Neural crest cell (in vitro differentiated cells): ENCODE results near the gene NKTR. TPM values are rescaled to one million over a fixed set of nuclear protein-coding genes. Genes with fewer than 3 reads are reported as not detected.

Experiments used
- DNase-seq: peaks from one replicate; pipeline ENCODE4 v3.0.0; 2021; ENCODE audit warnings: low read depth, mixed read lengths, low spot score
- H3K27ac Mint-ChIP-seq: one replicate; pipeline ENCODE4 v1.8.0; 2021; ENCODE audit warnings: mild to moderate bottlenecking, mixed read lengths; ENCODE audit not compliant: unreplicated experiment
- H3K27me3 Mint-ChIP-seq: 2 replicates; pipeline ENCODE4 v1.8.0; 2021; ENCODE audit warnings: low read depth, mild to moderate bottlenecking, mixed read lengths
- H3K36me3 Mint-ChIP-seq: 2 replicates; pipeline ENCODE4 v1.8.0; 2021; ENCODE audit warnings: low read depth, mild to moderate bottlenecking, mixed read lengths
- H3K4me1 Mint-ChIP-seq: 2 replicates; pipeline ENCODE4 v1.8.0; 2021; ENCODE audit warnings: mixed read lengths
- H3K4me3 Mint-ChIP-seq: one replicate; pipeline ENCODE4 v1.8.0; 2021; ENCODE audit warnings: mild to moderate bottlenecking, mixed read lengths
- H3K9me3 Mint-ChIP-seq: 2 replicates; pipeline ENCODE4 v1.8.0; 2021; ENCODE audit warnings: mixed read lengths
- CTCF ChIP-seq: fragments of 200-600 bp; sonication (generic); conservative IDR thresholded peaks from 2 replicates; pipeline ENCODE4 v1.5.0; 2021; ENCODE audit warnings: antibody characterized with exemption, mild to moderate bottlenecking
- total RNA-seq: library from RNA; stranded (reverse); gene quantifications from 2 replicates; pipeline ENCODE4 v1.2.1, GENCODE V29; 2021

NKTR gene
- total RNA-seq, 1 donor from 2014 or later = 95.2 TPM

DNA sequence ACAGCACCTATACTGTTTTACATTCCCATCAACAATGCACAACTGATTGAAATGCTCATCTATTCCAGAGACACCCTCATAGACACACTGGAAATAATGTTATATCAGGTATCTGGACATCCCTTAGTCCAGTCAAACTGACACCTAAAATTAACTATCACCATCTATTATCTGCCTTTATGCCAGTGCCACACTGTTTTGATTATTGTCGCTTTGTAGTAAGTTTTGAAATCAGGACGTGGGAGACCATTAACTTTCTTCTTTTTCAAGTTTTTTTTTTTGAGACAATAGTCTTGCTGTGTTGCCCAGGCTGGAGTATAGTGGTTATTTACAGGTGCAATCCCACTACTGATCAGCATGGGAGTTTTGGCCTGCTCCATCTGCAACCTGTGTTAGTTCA is 75.4 kb downstream of the NKTR start:
- no peak overlapping the region for H3K27ac Mint-ChIP-seq
- H3K27me3 Mint-ChIP-seq = peaks cover 6% of the 10 kb centered on the region
- H3K4me1 Mint-ChIP-seq = no peaks in the 10 kb centered on the region
- no peak for DNase-seq
- peaks cover 4% of the 10 kb centered on the region for H3K9me3 Mint-ChIP-seq
- no peaks in the 10 kb centered on the region for H3K36me3 Mint-ChIP-seq
- TF ChIP-seq CTCF = no peak
- no peak overlapping the region for H3K4me3 Mint-ChIP-seq

DNA sequence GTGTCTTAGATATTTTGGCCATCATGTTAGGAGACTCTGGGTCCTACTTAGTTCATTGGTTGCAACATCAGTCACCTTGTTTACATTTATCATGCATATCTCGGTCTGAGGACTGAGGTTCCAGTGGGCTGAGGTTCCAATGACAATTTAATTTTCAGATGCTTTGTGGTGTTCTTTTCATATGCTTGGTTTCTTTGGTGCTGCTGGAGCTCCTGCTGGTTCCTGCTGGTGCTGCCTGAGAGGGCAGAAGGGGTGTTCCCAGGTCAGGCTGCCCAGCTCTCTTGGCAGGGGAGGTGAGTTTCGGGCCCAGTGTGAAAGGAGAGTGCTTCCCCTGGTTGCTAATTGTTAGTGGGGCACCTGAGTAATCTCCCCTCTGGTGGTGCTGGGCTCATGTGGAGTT is 78.0 kb downstream of the NKTR start:
- H3K4me1 Mint-ChIP-seq = no peaks in the 10 kb centered on the region
- H3K36me3 Mint-ChIP-seq = no peaks in the 10 kb centered on the region
- DNase-seq = no peak
- H3K27me3 Mint-ChIP-seq = peaks cover 3% of the 10 kb centered on the region
- no peak for TF ChIP-seq CTCF
- no peak overlapping the region for H3K4me3 Mint-ChIP-seq
- peaks cover 4% of the 10 kb centered on the region for H3K9me3 Mint-ChIP-seq
- no peak overlapping the region for H3K27ac Mint-ChIP-seq

DNA sequence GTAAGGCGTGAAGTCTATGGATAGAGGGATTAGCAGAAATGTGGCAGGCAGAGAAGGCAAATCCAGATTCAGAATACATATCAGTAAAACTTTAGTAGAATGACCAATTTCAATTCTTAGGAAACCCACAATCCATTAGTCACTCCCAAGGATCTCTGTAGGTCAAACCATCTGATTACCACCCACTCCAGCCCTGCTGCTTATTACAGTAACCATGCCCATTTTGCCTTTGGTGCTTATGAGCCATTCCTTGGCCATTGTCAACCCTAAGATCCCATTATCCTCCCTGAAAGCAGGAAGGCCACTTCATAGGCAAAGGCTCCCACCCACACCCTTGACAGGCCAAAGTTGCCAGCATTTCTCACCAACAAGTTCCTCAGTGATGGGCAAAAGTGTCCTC is 79.8 kb downstream of the NKTR start:
- DNase-seq = no peak
- H3K27ac Mint-ChIP-seq = no peak overlapping the region
- TF ChIP-seq CTCF = no peak
- H3K4me1 Mint-ChIP-seq = no peaks in the 10 kb centered on the region
- H3K27me3 Mint-ChIP-seq = no peaks in the 10 kb centered on the region
- no peak overlapping the region for H3K4me3 Mint-ChIP-seq
- H3K9me3 Mint-ChIP-seq = peaks cover 4% of the 10 kb centered on the region
- H3K36me3 Mint-ChIP-seq = no peaks in the 10 kb centered on the region

GRCh38 chr3:42680806-42681205 is 80.3 kb downstream of the NKTR start:
- no peak for DNase-seq
- no peaks in the 10 kb centered on the region for H3K27me3 Mint-ChIP-seq
- TF ChIP-seq CTCF = no peak
- H3K9me3 Mint-ChIP-seq = peaks cover 4% of the 10 kb centered on the region
- H3K4me3 Mint-ChIP-seq = no peak overlapping the region
- H3K36me3 Mint-ChIP-seq = no peaks in the 10 kb centered on the region
- H3K27ac Mint-ChIP-seq = no peak overlapping the region
- no peaks in the 10 kb centered on the region for H3K4me1 Mint-ChIP-seq

DNA sequence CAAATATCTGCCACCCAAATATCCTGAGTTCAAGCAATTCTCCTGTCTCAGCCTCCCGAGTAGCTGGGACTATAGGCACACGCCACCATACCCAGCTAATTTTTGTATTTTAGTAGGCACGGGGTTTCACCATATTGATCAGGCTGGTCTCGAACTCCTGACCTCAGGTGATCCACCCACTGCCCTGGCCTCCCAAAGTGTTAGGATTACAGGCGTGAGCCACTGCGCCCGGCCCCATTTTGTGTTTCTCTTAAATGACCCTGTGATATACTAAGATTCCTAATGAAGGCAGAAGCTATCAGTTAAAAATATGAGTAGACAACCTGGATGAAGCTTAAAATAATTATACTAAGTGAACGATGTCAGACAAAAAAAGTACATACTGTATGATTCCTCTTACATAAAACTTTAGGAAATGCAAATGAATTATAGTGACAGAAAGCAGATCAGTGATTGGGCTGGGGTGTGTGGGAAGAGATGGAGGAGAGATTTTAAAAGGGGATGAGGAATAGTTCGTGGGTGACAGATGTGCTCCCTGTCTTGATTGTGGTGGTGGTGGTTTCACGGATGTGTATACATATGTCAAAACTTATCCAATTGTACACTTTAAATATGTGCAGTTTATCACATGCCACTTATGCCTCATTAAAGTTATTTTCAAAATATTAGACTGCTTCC is 81.0 kb downstream of the NKTR start:
- no peaks in the 10 kb centered on the region for H3K36me3 Mint-ChIP-seq
- no peaks in the 10 kb centered on the region for H3K27me3 Mint-ChIP-seq
- no peak overlapping the region for H3K4me3 Mint-ChIP-seq
- no peaks in the 10 kb centered on the region for H3K4me1 Mint-ChIP-seq
- no peak for DNase-seq
- H3K27ac Mint-ChIP-seq = no peak overlapping the region
- TF ChIP-seq CTCF = no peak
- H3K9me3 Mint-ChIP-seq = peaks cover 1% of the 10 kb centered on the region
